Measurements from ENCODE around the gene PATE2.

The PATE2 gene

GRCh38 chr11:125778728-125779127 lies at the start of gene PATE2:
Gene PATE2, minus strand, starts transcription at chr11:125778828. Its CDS starts 55 bp downstream, at chr11:125778773.
- no peak for DNase-seq

GRCh38 chr11:125807909-125808308 lies 29.3 kb upstream of the PATE2 start:
- no peak for DNase-seq

GRCh38 chr11:125802387-125802786 lies 23.8 kb upstream of the PATE2 start:
- DNase-seq = no peak

GRCh38 chr11:125799808-125800207 lies 21.2 kb upstream of the PATE2 start:
- DNase-seq = no peak

- DNase-seq = no peak
Observed at GRCh38 chr11:125797641-125798040, 19.0 kb upstream of the PATE2 start.

- DNase-seq = no peak
Observed at GRCh38 chr11:125790825-125791224, 12.2 kb upstream of the PATE2 start.

- DNase-seq = no peak
Observed at GRCh38 chr11:125787827-125788226, 9.2 kb upstream of the PATE2 start, which contains the start of gene PATE3. Gene PATE3, plus strand, starts transcription at chr11:125788127. Its CDS starts 25 bp downstream, at chr11:125788152.

- no peak for DNase-seq
Observed at GRCh38 chr11:125784678-125785077, 6.0 kb upstream of the PATE2 start.

GRCh38 chr11:125777309-125777708 lies 1.3 kb downstream of the PATE2 start:
- DNase-seq = no peak

- DNase-seq = no peak
Observed at GRCh38 chr11:125773516-125773915, 5.1 kb downstream of the PATE2 start.

GRCh38 chr11:125772834-125773505 lies 5.7 kb downstream of the PATE2 start:
- DNase-seq = no peak

GRCh38 chr11:125770583-125770982 lies 8.0 kb downstream of the PATE2 start:
- DNase-seq = no peak

- no peak for DNase-seq
Observed at GRCh38 chr11:125768336-125769046, 10.1 kb downstream of the PATE2 start.

- DNase-seq = no peak
Observed at GRCh38 chr11:125766251-125766650, 12.4 kb downstream of the PATE2 start.

GRCh38 chr11:125763483-125763882 lies 15.1 kb downstream of the PATE2 start:
- no peak for DNase-seq

- no peak for DNase-seq
Observed at GRCh38 chr11:125762445-125762844, 16.2 kb downstream of the PATE2 start.

- DNase-seq = no peak
Observed at GRCh38 chr11:125756050-125756449, 22.6 kb downstream of the PATE2 start.

- DNase-seq = no peak
Observed at GRCh38 chr11:125750629-125751028, 28.0 kb downstream of the PATE2 start.

- DNase-seq = no peak
Observed at GRCh38 chr11:125745979-125746378, 32.6 kb downstream of the PATE2 start, which contains the start of gene PATE1. Gene PATE1, plus strand, starts transcription at chr11:125746279. Its CDS starts 26 bp downstream, at chr11:125746305.

GRCh38 chr11:125743681-125744080 lies 34.9 kb downstream of the PATE2 start:
- DNase-seq = no peak

- DNase-seq = no peak
Observed at GRCh38 chr11:125740617-125741016, 38.0 kb downstream of the PATE2 start.

- no peak for DNase-seq
Observed at GRCh38 chr11:125728969-125729368, 49.7 kb downstream of the PATE2 start.

All from left hindlimb (tissue), 1 donor.